Gastroesophageal sphincter (tissue), 3 donors: ENCODE measurements around the gene ENPP3.

Source experiments
- POLR2A ChIP-seq, 2 donors: fragments of 450-650 bp; IDR thresholded peaks; one replicate each; pipeline ENCODE4 v1.6.1; 2017; ENCODE audit warnings: antibody characterized with exemption in 2 of 2, mild to moderate bottlenecking in 2 of 2, moderate library complexity in 1 of 2
- POLR2AphosphoS5 ChIP-seq: sonication (generic); formaldehyde crosslinking; IDR thresholded peaks from one replicate; pipeline ENCODE4 v1.6.1; 2017; ENCODE audit warnings: antibody characterized with exemption
- TF ChIP-seq, protein P1 (sequence below), 4 experiments: fragments of 200-600 bp in 2 of 4; fragments of 450-650 bp in 2 of 4; sonication (generic) in 1 of 4; IDR thresholded peaks; one replicate each; pipeline ENCODE4 v1.5.1; 2017 to 2019; ENCODE audit warnings: antibody characterized with exemption in 4 of 4, mild to moderate bottlenecking in 2 of 4, moderate library complexity in 2 of 4

DNA sequence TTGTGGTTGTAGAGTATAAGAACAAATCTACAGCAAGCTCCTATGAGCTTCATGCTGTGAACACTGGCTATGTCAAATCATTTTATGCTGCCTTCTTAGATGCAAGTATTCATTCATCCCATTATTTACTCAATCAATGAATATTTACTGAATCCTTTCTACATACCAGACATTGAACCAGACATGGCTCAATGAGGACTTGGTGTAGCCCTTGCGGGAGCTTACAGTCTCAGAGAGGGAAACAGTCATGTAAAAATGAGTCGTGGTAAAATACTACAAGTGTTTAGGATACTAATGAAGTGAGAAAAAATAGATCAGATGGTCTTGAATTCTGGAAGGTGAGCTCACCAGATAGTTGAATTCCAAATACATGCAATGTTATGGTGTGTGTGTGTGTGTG is 125.9 kb downstream of the ENPP3 start:
- TF ChIP-seq POLR2AphosphoS5 (no peak), POLR2A (IDR thresholded peaks at IDR 0.05) (no peak)
- TF ChIP-seq, protein P1, sequence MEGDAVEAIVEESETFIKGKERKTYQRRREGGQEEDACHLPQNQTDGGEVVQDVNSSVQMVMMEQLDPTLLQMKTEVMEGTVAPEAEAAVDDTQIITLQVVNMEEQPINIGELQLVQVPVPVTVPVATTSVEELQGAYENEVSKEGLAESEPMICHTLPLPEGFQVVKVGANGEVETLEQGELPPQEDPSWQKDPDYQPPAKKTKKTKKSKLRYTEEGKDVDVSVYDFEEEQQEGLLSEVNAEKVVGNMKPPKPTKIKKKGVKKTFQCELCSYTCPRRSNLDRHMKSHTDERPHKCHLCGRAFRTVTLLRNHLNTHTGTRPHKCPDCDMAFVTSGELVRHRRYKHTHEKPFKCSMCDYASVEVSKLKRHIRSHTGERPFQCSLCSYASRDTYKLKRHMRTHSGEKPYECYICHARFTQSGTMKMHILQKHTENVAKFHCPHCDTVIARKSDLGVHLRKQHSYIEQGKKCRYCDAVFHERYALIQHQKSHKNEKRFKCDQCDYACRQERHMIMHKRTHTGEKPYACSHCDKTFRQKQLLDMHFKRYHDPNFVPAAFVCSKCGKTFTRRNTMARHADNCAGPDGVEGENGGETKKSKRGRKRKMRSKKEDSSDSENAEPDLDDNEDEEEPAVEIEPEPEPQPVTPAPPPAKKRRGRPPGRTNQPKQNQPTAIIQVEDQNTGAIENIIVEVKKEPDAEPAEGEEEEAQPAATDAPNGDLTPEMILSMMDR (IDR thresholded peaks at IDR 0.05), result no peak
